Cortex of kidney (tissue), 1 donor: ENCODE measurements around the gene KANTR.

ENCODE experiments used
- DNase-seq: peaks from one replicate; lab custom pipeline; 2025; lab: John Stamatoyannopoulos, UW

The KANTR gene

DNA sequence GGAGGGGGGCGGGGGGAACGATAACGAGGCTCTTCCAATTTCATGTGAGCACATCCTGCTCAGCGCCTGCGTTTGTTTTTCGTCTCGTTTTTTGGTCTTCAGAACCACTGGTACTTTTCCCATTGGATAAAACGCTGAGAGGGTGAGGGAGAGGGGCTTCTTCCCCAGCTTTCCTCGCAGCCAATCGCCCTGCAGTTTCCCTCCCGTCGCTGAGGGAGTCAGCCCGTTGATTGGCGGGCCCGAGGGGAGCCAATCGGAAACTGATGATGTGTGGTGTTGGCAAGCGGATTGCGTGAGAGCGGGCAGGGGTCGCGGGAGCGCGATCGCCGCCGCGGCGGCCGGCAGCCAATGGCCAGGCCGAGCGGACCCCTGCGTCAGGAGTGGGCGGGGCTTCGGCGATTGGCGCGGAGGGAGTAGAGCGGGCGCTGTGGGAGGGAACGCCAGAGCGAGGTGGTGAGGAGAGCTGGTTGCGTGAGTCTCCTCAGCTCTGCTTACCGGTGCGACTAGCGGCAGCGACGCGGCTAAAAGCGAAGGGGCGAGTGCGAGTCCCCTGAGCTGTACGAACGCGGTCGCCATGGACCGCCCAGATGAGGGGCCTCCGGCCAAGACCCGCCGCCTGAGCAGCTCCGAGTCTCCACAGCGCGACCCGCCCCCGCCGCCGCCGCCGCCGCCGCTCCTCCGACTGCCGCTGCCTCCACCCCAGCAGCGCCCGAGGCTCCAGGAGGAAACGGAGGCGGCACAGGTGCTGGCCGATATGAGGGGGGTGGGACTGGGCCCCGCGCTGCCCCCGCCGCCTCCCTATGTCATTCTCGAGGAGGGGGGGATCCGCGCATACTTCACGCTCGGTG is 11.8 kb upstream of the KANTR start, which contains the start of gene TSPYL2:
Gene TSPYL2, plus strand, starts transcription at position 443 of the 848 bp plus-strand sequence. Its CDS starts 132 bp downstream, at position 575.
- peak; percentile 41 for DNase-seq

GRCh38 chrX:53082773-53083616 is 10.9 kb upstream of the KANTR start:
- no peak for DNase-seq

GRCh38 chrX:53084043-53084570 is 9.8 kb upstream of the KANTR start:
- DNase-seq: no peak

DNA sequence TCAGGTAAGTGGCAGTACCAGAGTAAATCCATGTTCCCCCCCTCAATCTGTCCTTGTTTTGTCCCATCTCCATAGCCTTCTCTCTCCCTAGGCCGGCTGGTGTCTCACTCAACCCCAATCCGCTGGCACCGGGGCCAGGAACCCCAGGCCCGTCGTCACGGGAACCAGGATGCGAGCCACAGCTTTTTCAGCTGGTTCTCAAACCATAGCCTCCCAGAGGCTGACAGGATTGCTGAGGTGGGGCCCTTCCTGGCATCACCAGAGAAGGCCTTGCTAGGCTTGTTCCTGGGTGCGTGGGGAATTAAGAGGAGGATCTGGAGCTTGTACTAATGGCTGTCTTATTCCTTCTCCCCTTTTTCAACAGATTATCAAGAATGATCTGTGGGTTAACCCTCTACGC is 9.1 kb upstream of the KANTR start:
- no peak for DNase-seq

DNA sequence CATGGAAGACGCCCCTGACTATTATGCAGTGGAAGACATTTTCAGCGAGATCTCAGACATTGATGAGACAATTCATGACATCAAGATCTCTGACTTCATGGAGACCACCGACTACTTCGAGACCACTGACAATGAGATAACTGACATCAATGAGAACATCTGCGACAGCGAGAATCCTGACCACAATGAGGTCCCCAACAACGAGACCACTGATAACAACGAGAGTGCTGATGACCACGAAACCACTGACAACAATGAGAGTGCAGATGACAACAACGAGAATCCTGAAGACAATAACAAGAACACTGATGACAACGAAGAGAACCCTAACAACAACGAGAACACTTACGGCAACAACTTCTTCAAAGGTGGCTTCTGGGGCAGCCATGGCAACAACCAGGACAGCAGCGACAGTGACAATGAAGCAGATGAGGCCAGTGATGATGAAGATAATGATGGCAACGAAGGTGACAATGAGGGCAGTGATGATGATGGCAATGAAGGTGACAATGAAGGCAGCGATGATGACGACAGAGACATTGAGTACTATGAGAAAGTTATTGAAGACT is 8.2 kb upstream of the KANTR start:
- DNase-seq: no peak

- no peak for DNase-seq
Observed at GRCh38 chrX:53086464-53086863, 7.5 kb upstream of the KANTR start.

DNA sequence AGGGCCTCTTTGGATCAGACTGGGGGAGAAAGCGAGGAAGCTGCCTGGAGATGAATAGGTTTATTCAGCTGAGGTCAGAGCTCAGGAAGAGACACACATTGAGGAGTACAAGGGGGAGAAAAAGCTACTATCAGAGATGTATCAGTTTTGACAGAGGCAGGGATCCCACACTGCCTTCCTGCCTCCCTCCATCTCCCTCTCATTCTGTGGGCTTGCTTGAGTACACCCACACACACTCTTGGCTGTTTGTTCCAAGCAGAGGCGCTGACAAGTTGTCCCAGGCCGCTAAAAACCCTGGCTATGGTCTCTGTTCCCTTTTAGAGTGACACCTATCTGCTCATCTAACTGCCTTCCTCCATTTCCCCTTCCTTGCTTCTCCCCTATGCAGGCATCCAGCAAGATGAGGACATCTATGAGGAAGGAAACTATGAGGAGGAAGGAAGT is 6.5 kb upstream of the KANTR start:
- no peak for DNase-seq

GRCh38 chrX:53088136-53088974 is 5.6 kb upstream of the KANTR start:
- DNase-seq: no peak

- no peak for DNase-seq
Observed at GRCh38 chrX:53089224-53089842, 4.6 kb upstream of the KANTR start.

DNA sequence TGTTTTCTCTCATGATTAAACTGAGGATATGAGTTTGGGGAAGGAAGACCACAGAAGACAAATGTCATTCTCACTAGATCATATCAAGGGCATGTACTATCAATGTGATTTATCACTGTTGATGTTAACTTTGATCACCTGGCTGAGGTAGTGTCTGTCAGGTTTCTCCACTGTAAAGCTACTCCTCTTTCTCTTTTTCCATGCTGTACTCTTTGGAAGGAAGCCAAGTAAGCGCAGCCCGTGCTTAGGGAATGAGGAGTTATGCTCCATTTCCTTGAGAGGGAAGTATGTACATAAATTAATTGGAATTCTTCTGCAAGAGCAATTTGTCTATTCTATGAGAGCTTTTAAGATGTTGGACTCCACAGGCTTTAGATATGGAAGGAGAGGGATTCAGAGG is 4.0 kb upstream of the KANTR start:
- DNase-seq: no peak

- DNase-seq: no peak
Observed at GRCh38 chrX:53091354-53091753, 2.6 kb upstream of the KANTR start.

GRCh38 chrX:53093177-53093655 is 726 bp upstream of the KANTR start:
- no peak for DNase-seq

DNA sequence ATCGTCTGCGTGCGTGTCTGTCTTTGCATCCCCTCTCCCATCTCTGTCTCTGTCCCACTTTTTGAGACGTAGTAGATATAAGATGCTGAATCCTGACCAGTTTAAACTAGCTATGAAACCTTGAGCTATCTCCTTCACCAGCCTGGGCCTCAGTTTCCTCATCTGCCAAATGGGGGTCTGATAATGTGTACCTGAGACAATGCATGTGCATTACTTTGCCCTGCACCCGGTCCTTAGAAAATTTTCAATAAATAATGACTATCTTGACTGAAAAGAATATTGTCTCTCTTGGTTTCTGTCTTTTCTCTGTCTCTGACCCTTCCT is 602 bp downstream of the KANTR start:
- no peak for DNase-seq

DNA sequence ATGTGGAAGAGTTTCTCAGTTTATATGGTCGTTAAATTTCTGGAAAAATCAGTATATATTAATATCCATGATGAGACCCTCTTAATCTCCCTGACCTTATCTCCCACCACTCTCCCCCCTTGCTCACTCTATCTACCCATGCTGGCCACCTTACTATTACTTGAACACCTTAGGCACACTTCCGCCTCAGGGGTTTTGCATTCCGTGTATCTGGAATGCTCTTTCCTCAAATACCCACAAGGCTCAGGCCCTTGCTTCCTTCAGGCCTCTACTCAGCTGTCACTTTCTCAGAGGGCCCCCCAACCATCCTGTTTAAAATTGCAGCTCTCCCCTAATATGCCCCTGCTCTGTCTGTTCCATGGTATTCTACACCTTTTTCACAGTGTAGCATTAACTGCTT is 1.9 kb downstream of the KANTR start:
- DNase-seq: no peak

DNA sequence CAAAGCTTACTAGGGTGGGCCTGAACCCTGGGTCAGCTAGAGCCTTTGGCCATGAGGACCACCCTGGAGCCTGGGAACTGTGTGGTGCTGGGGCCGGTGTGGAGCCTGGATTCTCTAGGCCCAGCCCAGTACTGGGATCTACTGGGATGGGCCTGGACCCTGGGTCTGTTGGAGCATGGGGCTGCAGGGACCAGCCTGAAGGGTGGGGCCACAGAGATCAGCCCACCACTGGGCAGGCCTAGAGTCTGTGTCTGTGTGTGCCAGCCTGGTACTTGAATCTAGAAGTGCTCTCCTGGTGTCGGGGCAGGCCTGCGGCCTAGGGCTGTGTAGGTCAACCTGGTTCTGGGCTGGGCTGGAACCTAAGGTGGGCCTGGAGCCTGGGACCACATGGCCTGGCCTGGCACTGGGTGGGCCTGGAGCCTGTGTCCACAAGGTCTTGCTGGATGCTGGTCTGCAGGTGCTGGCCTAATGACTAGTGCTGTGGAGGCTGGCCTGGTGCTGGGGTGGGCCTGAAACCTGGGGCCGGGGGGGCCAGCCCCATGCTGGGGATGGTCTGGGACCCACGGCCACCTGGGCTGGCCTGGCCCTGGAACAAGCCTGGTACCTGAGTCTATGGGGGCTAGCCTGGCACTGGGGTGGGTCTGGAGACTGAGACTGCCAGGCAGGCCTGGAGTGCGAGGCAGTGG is 21.1 kb downstream of the KANTR start:
- no peak for DNase-seq

GRCh38 chrX:53115550-53115874 is 21.6 kb downstream of the KANTR start:
- no peak for DNase-seq

GRCh38 chrX:53116101-53116500 is 22.2 kb downstream of the KANTR start:
- no peak for DNase-seq

GRCh38 chrX:53122013-53122412 is 28.1 kb downstream of the KANTR start:
- DNase-seq: no peak

DNA sequence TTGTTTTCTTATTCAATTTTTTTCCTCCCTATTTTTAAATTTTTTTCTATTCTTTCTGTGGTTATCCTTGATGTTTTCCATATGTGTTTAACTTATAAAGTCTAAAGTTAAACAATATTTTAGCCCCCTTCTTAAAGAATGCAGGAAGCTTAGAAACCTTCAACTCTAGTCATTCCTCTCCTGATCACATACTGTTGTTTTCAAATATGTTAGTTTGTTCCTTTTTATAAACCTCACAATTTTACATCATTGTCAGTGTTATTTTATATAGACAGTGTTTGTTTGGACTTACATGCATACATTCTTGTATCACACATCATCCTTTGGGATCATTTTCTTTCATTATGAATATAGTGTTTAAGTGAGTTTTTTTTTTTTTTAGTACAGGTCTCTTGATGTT is 31.6 kb downstream of the KANTR start:
- no peak for DNase-seq

DNA sequence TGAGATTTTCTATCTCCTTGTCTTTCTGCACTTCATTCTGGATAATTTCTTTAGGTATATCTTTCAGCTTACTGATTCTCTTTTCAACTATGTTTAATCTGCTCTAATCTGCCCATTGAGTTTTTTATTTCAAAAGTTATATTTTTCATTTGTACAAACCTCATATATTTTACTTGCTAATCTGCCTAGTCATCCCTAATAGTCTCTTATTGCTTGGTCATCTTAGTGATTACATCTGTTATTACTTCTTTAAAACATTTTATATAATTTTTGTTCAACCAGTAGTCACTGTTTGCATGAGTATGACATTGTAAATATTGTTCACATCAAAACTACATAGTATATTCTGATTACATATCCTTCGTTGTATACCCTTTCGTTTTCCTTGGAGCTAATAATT is 32.4 kb downstream of the KANTR start:
- DNase-seq: no peak
